ENCODE data around the gene RAPGEF4.

The RAPGEF4 gene

GRCh38 chr2:172823261-172823850 is 87.7 kb downstream of the RAPGEF4 start:
- TF ChIP-seq CTCF (IDR thresholded peaks at IDR 0.05; ENCODE audit: low read depth, low read length): no peak
- no peak for DNase-seq (ENCODE audit: extremely low read depth, low read depth)

GRCh38 chr2:172826522-172826921 is 90.9 kb downstream of the RAPGEF4 start:
- DNase-seq (ENCODE audit: extremely low read depth, low read depth): no peak
- TF ChIP-seq CTCF (IDR thresholded peaks at IDR 0.05; ENCODE audit: low read depth, low read length): no peak

GRCh38 chr2:172829229-172829628 is 93.6 kb downstream of the RAPGEF4 start:
- no peak for TF ChIP-seq CTCF (IDR thresholded peaks at IDR 0.05; ENCODE audit: low read depth, low read length)
- DNase-seq (ENCODE audit: extremely low read depth, low read depth): no peak

GRCh38 chr2:172830482-172830881 is 94.8 kb downstream of the RAPGEF4 start:
- no peak for DNase-seq (ENCODE audit: extremely low read depth, low read depth)
- TF ChIP-seq CTCF (IDR thresholded peaks at IDR 0.05; ENCODE audit: low read depth, low read length): no peak

GRCh38 chr2:172833898-172834297 is 98.3 kb downstream of the RAPGEF4 start:
- DNase-seq (ENCODE audit: extremely low read depth, low read depth): no peak
- no peak for TF ChIP-seq CTCF (IDR thresholded peaks at IDR 0.05; ENCODE audit: low read depth, low read length)

GRCh38 chr2:172834881-172835280 is 99.2 kb downstream of the RAPGEF4 start:
- DNase-seq (ENCODE audit: extremely low read depth, low read depth): no peak
- TF ChIP-seq CTCF (IDR thresholded peaks at IDR 0.05; ENCODE audit: low read depth, low read length): no peak

- no peak for DNase-seq (ENCODE audit: extremely low read depth, low read depth)
- no peak for TF ChIP-seq CTCF (IDR thresholded peaks at IDR 0.05; ENCODE audit: low read depth, low read length)
Measured at GRCh38 chr2:172836347-172836821, 100.7 kb downstream of the RAPGEF4 start.

All from AG09319 (cell line).